CD4-positive, alpha-beta T cell treated with Interferon gamma for 1 hour (primary cell): ENCODE measurements around the gene PSMG2.
A peak's percentile ranks its signal among the peaks of the same experiment; 100 is the strongest.

Source experiments
- DNase-seq: peaks from one replicate; pipeline ENCODE4 v3.0.0-alpha.2; 2020

PSMG2 gene

GRCh38 chr18:12766986-12767433 is 64.2 kb downstream of the PSMG2 start:
- no peak for DNase-seq

DNA sequence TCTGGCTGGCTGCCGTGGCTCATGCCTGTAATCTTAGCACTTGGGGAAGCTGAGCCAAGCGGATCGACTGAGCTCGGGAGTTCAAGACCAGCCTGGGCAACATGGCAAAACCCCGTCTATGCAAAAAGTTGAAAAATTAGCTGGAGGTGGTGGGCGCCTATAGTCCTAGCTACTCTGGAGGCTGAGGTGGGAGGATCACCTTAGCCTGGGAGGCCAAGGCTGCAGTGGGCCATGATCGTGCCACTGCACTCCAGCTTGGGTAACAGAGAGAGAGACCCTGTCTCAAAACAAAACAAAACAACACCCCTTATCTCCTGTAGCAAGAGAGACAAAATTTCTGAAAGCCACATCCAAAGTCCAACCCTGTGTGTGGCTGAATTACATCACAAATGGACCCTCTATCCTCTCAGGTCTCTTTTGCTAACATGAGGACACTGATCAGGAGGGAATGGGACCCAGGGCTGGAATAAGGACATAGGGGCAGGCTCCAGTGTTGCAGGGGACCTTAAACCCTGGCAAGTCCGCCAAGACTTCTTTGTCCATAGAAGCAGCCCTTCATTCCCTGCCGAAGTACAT is 64.8 kb downstream of the PSMG2 start:
- DNase-seq: no peak

DNA sequence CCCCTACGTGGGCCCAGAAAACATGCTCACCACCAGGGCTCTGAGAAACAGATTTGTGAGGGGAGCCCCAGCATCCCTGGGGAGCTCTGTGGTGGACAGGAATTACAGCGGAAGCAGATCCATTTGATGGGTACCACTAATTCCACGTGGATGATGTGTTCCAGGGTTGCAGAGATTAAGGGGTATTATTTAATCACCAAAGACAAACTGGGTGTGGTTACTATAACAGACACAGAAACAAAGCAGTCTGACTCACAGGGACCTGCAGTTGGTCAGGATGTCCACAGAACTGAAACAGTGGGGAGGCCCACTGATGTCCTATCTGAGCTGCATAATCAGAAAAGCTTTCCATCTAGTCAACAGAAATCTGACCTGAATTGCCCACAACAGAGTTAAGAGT is 65.8 kb downstream of the PSMG2 start:
- no peak for DNase-seq

DNA sequence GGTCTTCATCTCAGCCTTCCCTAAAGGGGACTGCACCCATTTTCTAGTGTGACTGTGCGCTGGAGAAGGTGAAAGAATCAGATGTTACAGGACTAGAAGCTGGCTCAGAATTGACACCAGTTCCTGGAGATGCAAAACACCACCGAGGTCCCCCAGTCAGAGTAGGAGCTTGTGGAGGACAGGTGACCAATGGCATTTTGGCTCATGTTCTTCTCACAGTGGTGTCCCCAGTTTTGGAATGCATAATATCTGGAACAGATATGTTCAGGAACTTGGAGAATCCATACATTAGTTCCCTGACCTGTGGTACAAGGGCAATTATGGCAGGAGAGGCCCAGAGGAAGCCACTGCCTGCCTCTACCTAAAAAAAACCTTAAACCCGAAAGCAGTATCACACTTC is 66.3 kb downstream of the PSMG2 start:
- DNase-seq: no peak

DNA sequence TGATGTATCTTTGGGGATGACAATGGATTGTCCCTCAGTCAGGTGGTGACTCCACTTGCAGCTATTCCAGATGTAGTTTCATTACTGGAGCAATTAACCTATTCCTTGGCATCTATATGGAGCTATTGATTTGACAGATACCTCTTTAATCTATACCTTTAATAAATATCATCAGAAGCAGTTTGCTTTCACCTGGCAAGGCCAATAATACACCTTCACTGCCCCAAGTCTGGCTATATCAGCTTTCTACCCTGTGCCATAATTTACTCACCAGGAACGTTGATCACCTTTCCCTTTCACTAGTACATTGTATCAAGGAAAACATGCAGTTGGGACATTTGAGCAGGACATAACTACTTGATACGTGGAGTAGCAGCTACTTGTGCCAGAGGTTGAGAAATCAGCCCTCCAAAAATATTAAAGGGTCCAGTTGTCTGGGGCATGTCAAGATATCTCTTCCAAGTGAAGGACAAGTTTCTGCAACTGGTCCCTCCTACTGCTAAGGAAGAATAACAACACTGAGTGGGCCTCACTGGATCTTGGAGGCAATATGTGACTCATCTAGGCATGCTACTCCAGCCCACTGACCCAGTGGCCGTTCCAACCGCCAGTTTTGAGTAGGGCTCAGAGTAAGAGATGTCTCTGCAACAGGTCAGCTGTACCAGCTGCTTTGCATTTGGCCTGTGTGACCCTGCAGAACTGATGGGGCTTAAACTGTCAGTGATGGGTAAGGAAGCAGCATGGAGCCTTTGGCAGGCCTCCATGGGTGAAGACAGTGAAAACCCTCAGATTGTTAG is 67.0 kb downstream of the PSMG2 start:
- no peak for DNase-seq

DNA sequence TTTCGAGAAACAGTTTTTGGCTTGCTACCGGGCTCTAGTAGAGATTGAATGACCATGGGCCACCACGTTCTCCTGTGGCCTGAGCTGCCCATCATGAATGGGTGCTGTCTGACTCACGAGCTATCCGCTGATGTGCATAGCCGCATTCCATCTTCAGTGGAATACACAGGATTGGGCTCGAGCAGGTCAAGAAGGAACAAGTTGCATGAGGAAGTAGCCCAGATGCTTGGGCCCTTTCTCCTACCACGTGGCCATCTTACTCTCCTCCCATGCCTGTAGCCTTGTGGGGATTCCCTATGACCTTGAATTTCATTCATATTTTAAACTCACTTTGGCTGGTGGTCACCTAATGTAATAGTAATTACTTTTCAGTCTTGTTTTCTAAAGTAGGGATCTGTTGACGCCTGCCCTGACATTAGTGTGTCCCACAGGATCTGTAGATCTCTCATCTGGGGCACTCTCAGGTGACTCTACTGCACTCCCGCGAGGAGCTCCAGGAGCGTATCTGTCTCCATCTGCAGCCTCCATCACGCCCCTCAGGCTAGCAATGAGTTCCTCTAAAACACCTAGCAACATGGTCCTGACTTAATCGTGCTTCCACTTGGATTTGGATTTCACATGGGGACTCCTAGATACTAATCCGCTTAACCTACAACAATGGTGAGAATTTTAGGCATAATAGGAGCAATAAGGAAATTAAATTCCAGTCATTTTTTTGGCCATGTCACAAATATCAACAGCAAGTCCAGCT is 67.8 kb downstream of the PSMG2 start:
- no peak for DNase-seq

- DNase-seq: no peak
These were observed 69.3 kb downstream of the PSMG2 start for GRCh38 chr18:12772111-12772510.

DNA sequence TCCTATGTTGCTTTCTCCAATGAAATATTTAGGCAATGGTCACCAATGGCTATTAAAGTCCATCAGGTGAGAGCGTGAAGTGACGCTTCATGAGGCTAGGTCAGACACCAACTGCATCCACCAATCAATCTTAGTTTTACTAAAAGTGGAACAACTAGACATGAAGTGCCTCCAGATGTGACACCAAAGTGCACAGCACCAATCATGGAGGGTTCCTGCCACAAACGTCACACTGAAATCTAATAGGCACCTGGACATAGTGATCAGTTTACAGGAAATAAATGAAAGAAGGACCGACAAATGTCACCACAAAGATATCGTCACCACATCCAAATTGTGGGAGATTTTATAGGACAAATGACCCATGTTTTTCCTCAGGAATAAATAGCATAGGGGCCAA is 70.5 kb downstream of the PSMG2 start:
- DNase-seq: no peak

- DNase-seq: peak; percentile 9
These were observed 72.1 kb downstream of the PSMG2 start for GRCh38 chr18:12774982-12775381.
